Neural cell (in vitro differentiated cells): ENCODE data around the gene BAIAP2L1. TPM values are rescaled to one million over a fixed set of nuclear protein-coding genes. Genes with fewer than 3 reads are reported as not detected.

Experiments used
- H2AFZ ChIP-seq: fragments of 200-600, 300-800 bp; sonication (generic), shearing (Covaris generic); 2 replicates; pipeline ENCODE4 v1.6.0; 2014; ENCODE audit warnings: low read depth, mild to moderate bottlenecking, antibody characterized with exemption, low read length, moderate library complexity
- H3F3A ChIP-seq: fragments of 200-600 bp; shearing (Covaris generic); 2 replicates; pipeline ENCODE4 v1.6.1; 2016; ENCODE audit warnings: mild to moderate bottlenecking, moderate library complexity, mixed read lengths, antibody characterized with exemption, low read length; ENCODE audit not compliant: insufficient read depth, poor library complexity, severe bottlenecking
- H3K27ac ChIP-seq: fragments of 200-600, 300-800 bp; sonication (generic), shearing (Covaris generic); 2 replicates; pipeline ENCODE4 v1.5.1; 2014; ENCODE audit warnings: mild to moderate bottlenecking, low read length, moderate library complexity
- H3K27me3 ChIP-seq: fragments of 300-800, 200-600 bp; sonication (generic), shearing (Covaris generic); 2 replicates; pipeline ENCODE4 v1.6.0; 2014; ENCODE audit warnings: mild to moderate bottlenecking, low read depth, low read length, moderate library complexity; ENCODE audit not compliant: insufficient read depth
- H3K36me3 ChIP-seq: fragments of 300-800, 200-600 bp; sonication (generic), shearing (Covaris generic); 2 replicates; pipeline ENCODE4 v1.5.1; 2014; ENCODE audit warnings: mild to moderate bottlenecking, antibody characterized with exemption, low read length, moderate library complexity; ENCODE audit not compliant: insufficient read depth
- H3K4me2 ChIP-seq: fragments of 300-800, 200-600 bp; sonication (generic), shearing (Covaris generic); 2 replicates; pipeline ENCODE4 v1.6.0; 2014; ENCODE audit warnings: mild to moderate bottlenecking, low read length
- H3K4me3 ChIP-seq: fragments of 300-800, 200-600 bp; sonication (generic), shearing (Covaris generic); 2 replicates; pipeline ENCODE4 v1.5.1; 2014; ENCODE audit warnings: mild to moderate bottlenecking, low read length, moderate library complexity
- H3K79me2 ChIP-seq: fragments of 200-600 bp; shearing (Covaris generic); replicated peaks from 2 replicates; pipeline ENCODE4 v1.6.0; 2014; ENCODE audit warnings: mild to moderate bottlenecking, low read length, moderate library complexity; ENCODE audit not compliant: insufficient read depth
- H3K9ac ChIP-seq: fragments of 300-800, 200-600 bp; sonication (generic), shearing (Covaris generic); 2 replicates; pipeline ENCODE4 v1.6.1; 2016; ENCODE audit warnings: mild to moderate bottlenecking, low read length, mixed read lengths
- H3K9me2 ChIP-seq: fragments of 200-600 bp; shearing (Covaris generic); 2 replicates; pipeline ENCODE4 v1.6.1; 2016; ENCODE audit warnings: mild to moderate bottlenecking, low read length, mixed read lengths; ENCODE audit not compliant: insufficient read depth
- H3K9me3 ChIP-seq: fragments of 200-600, 300-800 bp; sonication (generic), shearing (Covaris generic); 2 replicates; pipeline ENCODE4 v1.6.1; 2016; ENCODE audit warnings: mild to moderate bottlenecking, mixed run types, low read length, moderate library complexity, mixed read lengths
- H4K20me1 ChIP-seq: fragments of 200-600 bp; shearing (Covaris generic); 2 replicates; pipeline ENCODE4 v1.6.1; 2016; ENCODE audit warnings: mild to moderate bottlenecking, mixed run types; ENCODE audit not compliant: insufficient read depth
- EP300 ChIP-seq: fragments of 450-650 bp; conservative IDR thresholded peaks from 2 replicates; pipeline ENCODE4 v1.6.1; 2014; ENCODE audit warnings: antibody characterized with exemption, mild to moderate bottlenecking, moderate library complexity; ENCODE audit not compliant: poor library complexity, severe bottlenecking
- EZH2 ChIP-seq: fragments of 200-600, 300-800 bp; shearing (Covaris generic), sonication (generic); IDR thresholded peaks from 2 replicates; pipeline ENCODE4 v1.6.1; 2014; ENCODE audit warnings: antibody characterized with exemption, low read length, borderline replicate concordance, mild to moderate bottlenecking; ENCODE audit not compliant: insufficient read depth, poor library complexity, severe bottlenecking
- MXI1 ChIP-seq: fragments of 450-650 bp; conservative IDR thresholded peaks from 2 replicates; pipeline ENCODE4 v1.6.1; 2014; ENCODE audit warnings: antibody characterized with exemption, mild to moderate bottlenecking; ENCODE audit not compliant: poor library complexity, severe bottlenecking
- POLR2AphosphoS5 ChIP-seq: IDR thresholded peaks from 2 replicates; pipeline ENCODE4 v1.6.1; 2012
- RAD21 ChIP-seq: fragments of 450-650 bp; conservative IDR thresholded peaks from 2 replicates; pipeline ENCODE4 v1.6.1; 2014; ENCODE audit warnings: antibody characterized with exemption, mild to moderate bottlenecking, moderate library complexity
- SMC3 ChIP-seq: fragments of 450-650 bp; conservative IDR thresholded peaks from 2 replicates; pipeline ENCODE4 v1.6.1; 2014; ENCODE audit warnings: antibody characterized with exemption, mild to moderate bottlenecking, moderate library complexity; ENCODE audit not compliant: poor library complexity
- TAF1 ChIP-seq: IDR thresholded peaks from 2 replicates; pipeline ENCODE4 v1.6.1; 2012; ENCODE audit warnings: low read depth
- polyA plus RNA-seq: library from polyadenylated mRNA; depleted of rRNA; stranded (reverse); fragments of >200 nt; gene quantifications from 2 replicates; pipeline ENCODE4 v1.2.3, GENCODE V29; 2014
- TF ChIP-seq, protein P1 (sequence below): IDR thresholded peaks from 2 replicates; pipeline ENCODE4 v1.6.1; 2012; ENCODE audit warnings: borderline replicate concordance
- TF ChIP-seq, protein P2 (sequence below): fragments of 450-650 bp; IDR thresholded peaks from 2 replicates; pipeline ENCODE4 v1.5.1; 2014; ENCODE audit warnings: antibody characterized with exemption, mild to moderate bottlenecking, moderate library complexity; ENCODE audit not compliant: poor library complexity, severe bottlenecking

Gene BAIAP2L1
- polyA plus RNA-seq, 1 donor from 2014 or later = not detected

DNA sequence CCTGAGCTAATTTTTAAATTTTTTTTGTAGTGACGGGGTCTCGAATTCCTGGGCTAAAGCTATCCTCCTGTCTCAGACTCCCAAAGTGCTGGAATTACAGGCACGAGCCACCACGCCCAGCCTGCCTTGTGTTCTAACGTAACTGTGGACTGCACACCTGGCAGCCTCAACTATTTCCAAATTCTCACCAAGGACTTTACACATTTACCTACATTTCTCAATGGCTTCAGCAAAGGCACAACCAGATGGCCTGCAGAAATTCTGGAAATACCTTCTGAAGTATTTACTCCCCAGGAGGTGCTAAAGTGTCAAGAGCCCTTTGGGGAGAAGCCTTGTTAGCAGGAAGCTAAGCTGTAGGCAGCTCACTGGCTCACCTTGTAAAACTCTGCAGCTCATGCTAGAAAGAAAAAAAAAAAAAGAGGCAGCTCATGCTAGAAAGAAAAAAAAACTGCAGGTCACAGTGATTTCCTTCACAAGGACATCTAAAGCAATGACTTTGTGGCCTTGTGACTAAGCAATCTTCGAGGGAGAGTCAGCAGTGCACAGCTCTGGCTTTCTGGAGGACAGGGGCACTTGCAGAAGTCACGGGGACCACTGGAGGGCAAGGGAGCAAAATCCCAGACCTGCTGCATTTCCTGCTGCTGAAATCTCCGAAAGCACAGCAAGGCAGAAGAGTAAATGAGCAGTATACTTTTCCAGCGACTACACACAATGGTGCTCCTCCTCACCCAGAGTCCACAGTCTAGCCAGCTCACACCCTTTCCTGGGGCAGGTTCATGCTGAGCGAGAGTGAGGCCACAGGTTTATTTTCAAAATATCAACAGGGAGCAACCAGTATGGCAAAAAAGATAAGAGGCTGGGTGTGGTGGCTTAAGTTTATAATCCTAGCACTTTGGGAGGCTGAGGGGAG, 40.4 kb downstream of the BAIAP2L1 start:
- Histone ChIP-seq H3K79me2 (no peaks in the 10 kb centered on the region), H3K9ac (no peak overlapping the region), H3K9me2 (no peaks in the 10 kb centered on the region), H3K4me3 (no peak overlapping the region), H3K9me3 (no peaks in the 10 kb centered on the region), H3K36me3 (no peaks in the 10 kb centered on the region), H2AFZ (no peak overlapping the region), H3K27me3 (no peaks in the 10 kb centered on the region), H3F3A (no peaks in the 10 kb centered on the region), H3K4me2 (no peak overlapping the region), H4K20me1 (no peaks in the 10 kb centered on the region), H3K27ac (no peak overlapping the region)
- TF ChIP-seq RAD21 (no peak), MXI1 (no peak)
- TF ChIP-seq, protein P1, sequence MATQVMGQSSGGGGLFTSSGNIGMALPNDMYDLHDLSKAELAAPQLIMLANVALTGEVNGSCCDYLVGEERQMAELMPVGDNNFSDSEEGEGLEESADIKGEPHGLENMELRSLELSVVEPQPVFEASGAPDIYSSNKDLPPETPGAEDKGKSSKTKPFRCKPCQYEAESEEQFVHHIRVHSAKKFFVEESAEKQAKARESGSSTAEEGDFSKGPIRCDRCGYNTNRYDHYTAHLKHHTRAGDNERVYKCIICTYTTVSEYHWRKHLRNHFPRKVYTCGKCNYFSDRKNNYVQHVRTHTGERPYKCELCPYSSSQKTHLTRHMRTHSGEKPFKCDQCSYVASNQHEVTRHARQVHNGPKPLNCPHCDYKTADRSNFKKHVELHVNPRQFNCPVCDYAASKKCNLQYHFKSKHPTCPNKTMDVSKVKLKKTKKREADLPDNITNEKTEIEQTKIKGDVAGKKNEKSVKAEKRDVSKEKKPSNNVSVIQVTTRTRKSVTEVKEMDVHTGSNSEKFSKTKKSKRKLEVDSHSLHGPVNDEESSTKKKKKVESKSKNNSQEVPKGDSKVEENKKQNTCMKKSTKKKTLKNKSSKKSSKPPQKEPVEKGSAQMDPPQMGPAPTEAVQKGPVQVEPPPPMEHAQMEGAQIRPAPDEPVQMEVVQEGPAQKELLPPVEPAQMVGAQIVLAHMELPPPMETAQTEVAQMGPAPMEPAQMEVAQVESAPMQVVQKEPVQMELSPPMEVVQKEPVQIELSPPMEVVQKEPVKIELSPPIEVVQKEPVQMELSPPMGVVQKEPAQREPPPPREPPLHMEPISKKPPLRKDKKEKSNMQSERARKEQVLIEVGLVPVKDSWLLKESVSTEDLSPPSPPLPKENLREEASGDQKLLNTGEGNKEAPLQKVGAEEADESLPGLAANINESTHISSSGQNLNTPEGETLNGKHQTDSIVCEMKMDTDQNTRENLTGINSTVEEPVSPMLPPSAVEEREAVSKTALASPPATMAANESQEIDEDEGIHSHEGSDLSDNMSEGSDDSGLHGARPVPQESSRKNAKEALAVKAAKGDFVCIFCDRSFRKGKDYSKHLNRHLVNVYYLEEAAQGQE = no peak
- TF ChIP-seq, protein P2, sequence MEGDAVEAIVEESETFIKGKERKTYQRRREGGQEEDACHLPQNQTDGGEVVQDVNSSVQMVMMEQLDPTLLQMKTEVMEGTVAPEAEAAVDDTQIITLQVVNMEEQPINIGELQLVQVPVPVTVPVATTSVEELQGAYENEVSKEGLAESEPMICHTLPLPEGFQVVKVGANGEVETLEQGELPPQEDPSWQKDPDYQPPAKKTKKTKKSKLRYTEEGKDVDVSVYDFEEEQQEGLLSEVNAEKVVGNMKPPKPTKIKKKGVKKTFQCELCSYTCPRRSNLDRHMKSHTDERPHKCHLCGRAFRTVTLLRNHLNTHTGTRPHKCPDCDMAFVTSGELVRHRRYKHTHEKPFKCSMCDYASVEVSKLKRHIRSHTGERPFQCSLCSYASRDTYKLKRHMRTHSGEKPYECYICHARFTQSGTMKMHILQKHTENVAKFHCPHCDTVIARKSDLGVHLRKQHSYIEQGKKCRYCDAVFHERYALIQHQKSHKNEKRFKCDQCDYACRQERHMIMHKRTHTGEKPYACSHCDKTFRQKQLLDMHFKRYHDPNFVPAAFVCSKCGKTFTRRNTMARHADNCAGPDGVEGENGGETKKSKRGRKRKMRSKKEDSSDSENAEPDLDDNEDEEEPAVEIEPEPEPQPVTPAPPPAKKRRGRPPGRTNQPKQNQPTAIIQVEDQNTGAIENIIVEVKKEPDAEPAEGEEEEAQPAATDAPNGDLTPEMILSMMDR = no peak

DNA sequence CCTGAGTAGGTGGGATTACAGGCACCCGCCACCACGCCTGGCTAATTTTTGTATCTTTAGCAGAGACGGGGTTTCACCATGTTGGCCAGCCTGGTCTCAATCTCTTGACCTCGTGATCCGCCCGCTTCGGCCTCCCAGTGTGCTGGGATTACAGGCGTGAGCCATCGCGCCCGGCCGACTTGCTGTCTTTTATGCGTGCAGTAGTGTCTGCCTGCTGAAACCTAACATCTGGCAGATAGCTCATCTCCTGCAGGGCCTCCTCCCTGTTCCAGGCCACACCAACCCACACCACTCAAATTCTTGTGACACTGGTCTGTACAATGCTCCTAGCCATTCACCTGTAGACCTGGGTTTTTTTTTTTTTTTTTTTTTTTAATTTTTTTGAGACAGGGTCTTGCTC, 41.5 kb downstream of the BAIAP2L1 start:
- H3K9me3 ChIP-seq = no peaks in the 10 kb centered on the region
- TF ChIP-seq TAF1 (no peak), MXI1 (no peak), EP300 (no peak), POLR2AphosphoS5 (no peak), EZH2 (no peak), SMC3 (no peak)
- no peaks in the 10 kb centered on the region for H3K36me3 ChIP-seq
- no peaks in the 10 kb centered on the region for H3K79me2 ChIP-seq
- no peaks in the 10 kb centered on the region for H3K9me2 ChIP-seq
- no peak overlapping the region for H3K4me2 ChIP-seq
- H3F3A ChIP-seq = no peaks in the 10 kb centered on the region
- no peak overlapping the region for H3K4me3 ChIP-seq
- H4K20me1 ChIP-seq = no peaks in the 10 kb centered on the region
- H3K9ac ChIP-seq = no peak overlapping the region
- no peak overlapping the region for H2AFZ ChIP-seq
- H3K27ac ChIP-seq = no peak overlapping the region
- H3K27me3 ChIP-seq = no peaks in the 10 kb centered on the region
